ENCODE data around the gene DUSP23. TPM values are rescaled to one million over a fixed set of nuclear protein-coding genes. Genes with fewer than 3 reads are reported as not detected.

DUSP23 gene
- total and polyA plus RNA-seq, 2 experiments from 2014 or later, result 56.3 to 97.6 TPM

GRCh38 chr1:159771127-159771895 is 9.5 kb upstream of the DUSP23 start:
- no peaks in the 10 kb centered on the region for H4K20me1 ChIP-seq (replicated peaks; ENCODE audit: insufficient read depth)
- DNase-seq (ENCODE audit: low spot score) (no peak), ATAC-seq (no peak)
- Mint-ChIP-seq H3K27ac (no peak overlapping the region), H3K36me3 (ENCODE audit: low read depth) (no peaks in the 10 kb centered on the region), H3K4me1 (peaks cover 4% of the 10 kb centered on the region; the same call in 2 of the 3 replicates), H3K9me3 (no peaks in the 10 kb centered on the region; the same call in 2 of the 3 replicates), H3K4me3 (no peak overlapping the region), H3K27me3 (ENCODE audit: insufficient read depth, low read depth, poor library complexity) (peaks cover 1% of the 10 kb centered on the region)
- no peaks in the 10 kb centered on the region for H3K4me1 ChIP-seq (ENCODE audit: insufficient read depth)
- H3K79me2 ChIP-seq (replicated peaks; ENCODE audit: insufficient read depth), result no peaks in the 10 kb centered on the region
- H3K4me3 ChIP-seq, result no peak overlapping the region
- H3K9me2 ChIP-seq (ENCODE audit: insufficient read depth), result peaks cover 9% of the 10 kb centered on the region; the same call in 1 of the 2 replicates
- no peak overlapping the region for H3K4me2 ChIP-seq
- H3K27ac ChIP-seq (ENCODE audit: low read depth), result no peak overlapping the region
- H3K27me3 ChIP-seq (ENCODE audit: insufficient read depth), result no peaks in the 10 kb centered on the region
- no peaks in the 10 kb centered on the region for H3F3A ChIP-seq (replicated peaks; ENCODE audit: low read depth)
- no peak overlapping the region for H2AFZ ChIP-seq
- no peaks in the 10 kb centered on the region for H3K36me3 ChIP-seq (ENCODE audit: insufficient read depth)
- TF ChIP-seq ZNF114 (CRISPR knock-in tag; IDR thresholded peaks at IDR 0.05), result no peak
- TF ChIP-seq JUNB (IDR thresholded peaks at IDR 0.05; ENCODE audit: unreplicated experiment), result no peak
- no peak for TF ChIP-seq POLR2AphosphoS5 (IDR thresholded peaks at IDR 0.05; ENCODE audit: low read depth)
- TF ChIP-seq ETS1 (IDR thresholded peaks at IDR 0.05), result no peak
- no peak for TF ChIP-seq EZH2 (IDR thresholded peaks at IDR 0.05; ENCODE audit: low read depth, unreplicated experiment)
- no peak for TF ChIP-seq STAT1 (IDR thresholded peaks at IDR 0.05; ENCODE audit: unreplicated experiment)
- TF ChIP-seq REST (IDR thresholded peaks at IDR 0.05; ENCODE audit: unreplicated experiment), result no peak
- TF ChIP-seq ZNF462 (CRISPR knock-in tag; IDR thresholded peaks at IDR 0.05), result no peak
- TF ChIP-seq NANOG (IDR thresholded peaks at IDR 0.05; ENCODE audit: borderline replicate concordance), result no peak
- no peak for TF ChIP-seq CREB1 (CRISPR knock-in tag; IDR thresholded peaks at IDR 0.05; ENCODE audit: low read depth)
- no peak for TF ChIP-seq CTCF (conservative IDR thresholded peaks at IDR 0.05; ENCODE audit: low read depth in 2 of 2)
- no peak for TF ChIP-seq ZNF331 (CRISPR knock-in tag; IDR thresholded peaks at IDR 0.05; ENCODE audit: low read depth)
- no peak for TF ChIP-seq EZH2phosphoT487 (IDR thresholded peaks at IDR 0.05; ENCODE audit: unreplicated experiment)
